SKM-1 treated with dmso at 0.1 percent for 144 hours (cell line): ENCODE results near the gene ATG16L1.

ENCODE experiments used
- DNase-seq: peaks from one replicate; lab custom pipeline; 2025; ENCODE audit not compliant: unreplicated experiment; lab: John Stamatoyannopoulos, UW

ATG16L1 gene

DNA sequence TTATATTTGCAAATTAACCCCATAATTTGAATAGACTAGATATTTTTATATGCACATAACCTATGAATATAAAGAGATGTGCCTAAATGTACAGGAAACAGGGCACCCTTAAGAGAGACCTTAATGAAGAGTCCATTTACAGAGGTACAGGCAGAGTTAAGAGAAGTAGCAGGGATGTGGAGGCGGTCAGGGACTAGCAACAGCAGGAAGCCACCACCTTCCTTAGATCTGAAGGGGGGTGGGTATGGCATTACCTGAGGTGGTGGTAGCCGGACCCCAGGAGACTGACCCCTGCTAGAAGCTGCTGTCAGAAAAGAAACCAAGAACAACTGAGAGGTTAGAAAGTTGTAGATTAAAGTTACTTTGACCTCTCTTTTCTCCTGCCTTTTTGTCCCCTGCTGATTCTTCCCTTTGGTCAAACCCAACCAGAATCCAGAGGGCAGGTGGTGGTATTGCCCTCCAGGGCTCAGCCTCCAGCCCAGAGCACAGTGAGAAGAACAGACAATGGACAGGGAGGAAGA lies 24.9 kb upstream of the ATG16L1 start:
- DNase-seq = no peak

DNA sequence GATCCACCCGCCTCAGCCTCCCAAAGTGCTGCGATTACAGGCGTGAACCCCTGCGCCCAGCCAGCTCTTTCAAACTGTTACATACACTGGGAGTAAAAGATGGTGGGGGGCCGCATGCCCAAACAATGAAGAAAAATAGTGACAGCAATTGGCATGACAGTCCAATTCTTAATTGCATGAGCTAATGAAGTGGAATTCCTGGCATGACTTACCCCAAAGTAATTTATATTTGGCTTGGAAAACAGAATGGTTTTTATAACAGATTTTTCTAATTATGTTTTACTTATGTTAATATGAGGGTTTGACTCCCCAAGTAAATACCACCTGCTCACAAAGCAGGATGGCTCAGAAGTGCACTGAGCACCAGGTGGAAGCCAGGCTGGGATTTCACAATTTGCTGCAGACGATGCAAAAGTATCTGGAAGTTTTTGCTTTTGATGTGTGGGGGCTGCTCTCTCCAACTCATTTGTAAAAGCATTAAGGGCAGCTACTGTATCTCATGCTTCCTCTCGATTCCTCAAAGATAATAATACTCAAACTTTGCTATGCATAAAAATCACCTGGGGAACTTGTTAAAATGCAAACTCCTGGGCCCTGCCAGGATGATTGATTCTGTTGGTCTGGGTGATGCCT lies 24.0 kb upstream of the ATG16L1 start:
- no peak for DNase-seq

- DNase-seq = no peak
Measured at GRCh38 chr2:233228376-233228775, 23.1 kb upstream of the ATG16L1 start.

DNA sequence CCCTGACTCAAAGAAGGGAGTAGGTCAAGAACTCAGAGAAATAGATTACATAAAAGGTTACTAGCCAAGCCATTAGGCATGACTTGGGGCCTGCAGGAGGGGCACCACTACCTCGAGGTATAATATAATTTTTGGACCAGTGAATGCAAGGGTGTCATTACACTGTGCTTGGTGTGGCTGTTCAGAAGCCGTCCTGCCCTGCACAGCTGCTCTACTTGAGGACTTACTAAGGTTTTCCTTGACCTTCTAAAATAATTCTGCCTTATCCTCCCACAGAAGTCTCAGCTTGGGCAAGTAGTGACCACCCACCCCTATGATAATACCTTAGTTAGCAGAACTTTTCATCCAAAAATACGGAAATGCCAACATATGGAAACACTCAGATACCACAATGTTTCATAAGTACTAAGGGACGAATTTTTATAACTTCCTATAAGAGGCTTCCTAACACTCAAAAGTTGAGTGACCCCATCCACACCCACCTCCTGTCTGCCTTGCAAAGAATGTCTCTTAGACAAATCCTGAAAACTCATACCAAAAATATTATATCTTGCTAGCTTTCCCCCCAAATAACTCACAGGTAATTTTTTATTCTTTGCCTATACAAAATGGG lies 17.7 kb upstream of the ATG16L1 start:
- peak; percentile 35 for DNase-seq

GRCh38 chr2:233234264-233234663 lies 17.2 kb upstream of the ATG16L1 start:
- DNase-seq = no peak

DNA sequence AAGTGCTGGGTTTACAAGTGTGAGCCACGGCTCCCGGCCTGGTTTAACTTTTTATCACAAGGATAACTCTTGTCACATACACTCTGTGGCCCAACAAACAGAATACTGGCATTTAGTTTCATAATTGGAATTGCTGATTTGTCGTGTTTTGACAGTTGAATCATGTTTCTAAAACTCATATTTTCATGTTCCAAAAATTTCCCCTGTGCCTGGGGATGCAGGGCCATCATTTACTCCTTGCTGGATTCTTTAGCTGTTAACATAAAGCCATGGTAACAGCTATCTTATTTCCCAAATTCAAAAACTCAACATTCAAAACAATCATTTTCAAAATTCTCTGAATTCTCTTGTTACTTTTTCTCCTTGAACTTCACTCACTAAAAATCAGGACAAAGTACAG lies 16.5 kb upstream of the ATG16L1 start:
- DNase-seq = no peak

DNA sequence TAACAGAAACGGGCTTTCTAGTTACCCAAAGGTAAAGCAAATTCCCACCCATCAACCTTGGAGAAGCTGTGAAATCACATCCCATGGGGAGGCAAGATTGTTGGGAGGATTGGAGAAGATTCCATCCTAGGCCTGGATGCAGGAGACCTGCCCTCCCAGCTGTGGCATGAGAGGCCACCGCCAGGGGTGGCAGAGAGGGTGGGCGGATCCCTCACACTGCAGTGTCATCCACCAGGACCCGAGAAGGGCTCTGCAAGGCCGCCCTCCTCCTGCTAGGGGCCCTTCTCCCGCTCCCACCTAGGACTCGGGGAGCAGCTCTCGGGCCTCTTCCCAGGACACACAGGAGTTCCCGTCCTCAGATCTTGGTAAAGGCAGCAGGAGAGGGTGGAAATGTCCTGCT lies 15.5 kb upstream of the ATG16L1 start:
- no peak for DNase-seq

- DNase-seq = no peak
Measured at GRCh38 chr2:233236820-233237589, 14.5 kb upstream of the ATG16L1 start.

GRCh38 chr2:233240897-233241296 lies 10.6 kb upstream of the ATG16L1 start:
- peak; percentile 49 for DNase-seq

- no peak for DNase-seq
Measured at GRCh38 chr2:233241803-233242202, 9.7 kb upstream of the ATG16L1 start.

DNA sequence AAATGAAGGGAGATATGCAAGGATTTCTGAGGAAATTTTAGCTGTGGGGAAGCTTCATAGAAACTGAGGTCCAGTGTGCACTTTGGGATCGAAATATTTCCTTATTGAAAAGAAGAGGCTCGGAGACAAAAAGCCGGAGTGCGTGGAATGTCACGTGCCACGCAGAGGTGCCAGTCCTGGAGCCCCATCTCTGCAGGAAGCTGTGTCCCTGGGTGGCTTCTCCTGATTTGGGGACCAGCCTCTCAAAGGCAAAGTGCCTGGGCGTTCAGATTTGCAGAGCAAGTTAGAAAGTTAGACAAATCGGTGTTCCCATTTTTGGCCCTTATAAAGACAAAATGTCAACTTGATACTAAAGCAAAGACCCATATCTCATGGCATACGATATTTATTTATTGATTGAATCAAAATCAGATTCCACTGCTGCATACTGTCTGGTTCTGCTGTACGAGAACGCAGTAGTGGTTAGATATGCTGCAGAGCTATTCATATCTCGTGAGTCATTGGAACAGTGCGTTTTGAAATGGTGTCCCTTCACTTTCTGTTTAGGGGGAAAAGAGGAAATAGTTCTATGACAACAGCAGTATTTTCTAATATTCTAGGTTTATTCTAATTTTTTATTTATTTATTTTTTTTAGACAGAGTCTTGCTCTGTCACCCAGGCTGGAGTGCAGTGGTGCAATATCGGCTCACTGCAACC lies 9.1 kb upstream of the ATG16L1 start:
- DNase-seq = peak; percentile 78

DNA sequence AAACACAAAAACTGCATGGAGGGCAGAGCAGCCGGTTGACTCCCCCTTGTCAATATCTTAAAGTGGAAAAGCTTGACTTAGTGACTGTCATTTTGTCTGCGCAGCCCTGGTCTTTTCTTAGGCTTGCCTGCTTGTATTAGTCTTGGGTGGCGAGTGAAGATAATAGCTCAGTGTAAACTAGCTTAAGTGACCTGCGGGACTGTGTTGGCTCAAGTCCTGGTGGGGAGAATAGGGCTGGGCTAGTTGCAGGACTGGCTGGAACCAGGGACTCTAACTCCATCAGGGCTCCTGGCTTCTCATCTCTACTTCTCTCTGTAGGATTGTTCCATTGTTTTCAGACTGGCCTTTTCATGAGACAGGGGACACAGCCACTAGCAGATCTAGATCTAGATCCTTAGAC lies 8.1 kb upstream of the ATG16L1 start:
- no peak for DNase-seq

GRCh38 chr2:233244818-233245217 lies 6.7 kb upstream of the ATG16L1 start:
- DNase-seq = no peak

DNA sequence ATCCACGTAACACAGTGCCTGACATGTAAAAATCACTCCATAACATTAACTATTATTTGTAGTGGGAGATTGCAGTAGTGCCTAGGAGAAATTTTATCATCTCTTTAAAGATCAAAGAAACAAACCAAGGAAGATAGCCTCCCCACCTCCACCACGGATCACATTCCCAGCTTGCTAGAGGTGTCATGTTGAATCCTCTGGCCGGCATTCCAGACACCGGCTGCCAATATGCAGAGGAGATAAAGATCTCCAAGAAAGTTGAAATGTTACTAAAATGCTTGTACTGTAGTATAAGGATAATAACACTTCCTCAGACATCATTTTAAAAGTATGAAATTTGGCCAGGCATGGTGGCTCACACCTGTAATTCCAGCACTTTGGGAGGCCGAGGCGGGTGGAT lies 6.1 kb upstream of the ATG16L1 start:
- DNase-seq = no peak

DNA sequence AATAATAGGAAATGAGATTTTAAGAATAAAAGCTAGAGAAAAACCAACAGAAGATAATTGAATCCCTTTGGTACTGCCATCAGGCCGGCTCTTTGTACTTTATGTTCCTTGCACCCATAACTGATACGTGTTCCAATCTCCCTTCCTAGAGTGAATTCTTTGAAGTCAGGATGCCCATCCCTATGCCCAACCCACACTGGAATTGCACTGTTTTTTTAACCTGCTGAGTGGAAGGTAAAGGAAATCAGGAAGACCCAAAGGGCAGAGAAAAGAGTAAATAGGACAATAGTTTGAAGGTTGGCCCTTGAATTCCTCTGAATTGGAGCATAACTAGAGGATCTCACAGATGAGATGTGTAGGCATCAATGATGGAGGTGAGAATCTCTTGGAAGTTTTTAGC lies 4.4 kb upstream of the ATG16L1 start:
- no peak for DNase-seq

DNA sequence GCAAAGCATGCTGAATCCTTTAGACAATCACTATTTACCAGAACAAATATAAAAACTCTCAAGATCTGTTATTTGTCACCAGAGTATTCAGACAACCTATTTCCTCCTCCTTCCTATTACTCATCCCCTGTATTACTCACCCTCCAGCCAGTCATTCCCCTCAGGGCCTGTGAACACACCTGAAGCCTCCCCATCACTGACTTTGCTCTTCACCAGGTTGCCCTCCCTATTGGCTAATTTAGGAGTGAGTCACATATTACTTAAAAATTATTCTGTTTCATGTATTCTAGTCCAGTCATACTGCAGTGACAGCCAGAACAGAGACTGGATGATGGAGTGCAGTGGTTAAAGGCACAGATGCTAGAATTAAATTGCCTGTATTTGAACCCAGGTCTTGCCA lies 3.7 kb upstream of the ATG16L1 start:
- no peak for DNase-seq

DNA sequence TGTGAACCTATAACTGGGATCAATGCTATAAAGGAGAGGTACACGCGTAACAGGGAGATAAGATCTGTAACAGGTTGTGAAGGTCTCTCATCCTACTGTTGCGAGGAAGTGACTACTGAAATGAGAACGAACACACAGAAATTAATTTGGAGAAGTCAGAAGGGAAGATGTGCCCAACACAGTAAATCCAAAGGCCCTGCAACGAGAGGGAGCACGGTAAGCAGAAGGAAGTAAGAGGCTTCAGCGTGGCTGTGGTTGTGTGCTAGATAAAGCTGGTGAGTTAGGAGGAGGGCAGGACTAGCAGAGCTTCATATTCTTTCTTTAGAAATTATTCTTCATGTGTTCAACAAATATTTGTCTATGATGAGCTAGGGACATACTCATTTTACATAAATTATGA lies 2.5 kb upstream of the ATG16L1 start:
- peak; percentile 81 for DNase-seq

DNA sequence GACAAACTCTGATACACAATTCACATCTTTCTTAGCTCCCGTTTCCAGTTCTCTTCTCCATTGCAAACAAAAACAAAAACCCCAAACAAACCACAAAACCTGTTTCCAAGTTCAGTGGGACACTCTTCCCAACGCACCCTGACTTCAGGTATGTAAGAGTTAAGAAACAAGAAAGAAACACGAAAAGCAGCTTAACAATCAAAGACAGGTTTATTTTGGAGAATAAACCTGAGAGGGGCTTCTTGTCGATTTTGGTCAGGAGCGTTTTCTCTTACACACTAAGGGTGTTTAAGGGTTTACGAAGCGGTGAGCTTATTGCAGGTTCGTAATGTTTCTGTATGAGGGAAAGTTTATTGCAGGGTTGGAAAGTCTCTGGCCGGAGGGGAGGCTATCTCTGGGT lies 905 bp upstream of the ATG16L1 start:
- DNase-seq = no peak

DNA sequence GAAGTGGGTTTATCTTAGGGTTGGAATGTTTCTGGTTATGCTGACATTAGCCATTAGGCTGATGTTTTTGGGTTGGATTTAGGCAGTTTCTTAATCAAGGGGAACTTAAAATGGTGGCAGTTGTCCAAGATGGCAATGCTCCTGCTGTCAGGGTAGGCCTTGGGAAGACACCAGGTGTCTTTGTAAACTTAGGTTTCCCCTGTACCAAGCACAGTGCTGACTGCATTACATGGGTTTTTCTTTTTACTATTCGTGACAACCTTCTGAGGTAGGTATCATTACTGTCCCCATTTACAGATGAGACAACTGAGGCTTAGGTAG lies 528 bp upstream of the ATG16L1 start:
- DNase-seq = no peak

- DNase-seq = no peak
Measured at GRCh38 chr2:233252227-233252626, 754 bp downstream of the ATG16L1 start.

- no peak for DNase-seq
Measured at GRCh38 chr2:233255151-233255550, 3.7 kb downstream of the ATG16L1 start.

- DNase-seq = no peak
Measured at GRCh38 chr2:233256048-233256447, 4.6 kb downstream of the ATG16L1 start.
